Mucosa of descending colon (tissue), 3 donors: ENCODE results near the gene CGNL1. TPM values are rescaled to one million over a fixed set of nuclear protein-coding genes. Genes with fewer than 3 reads are reported as not detected.

ENCODE experiments used
- ATAC-seq: fragments of 200-7000 bp; cut with Tn5 transposase; one replicate; pipeline ENCODE4 v1.9.1; 2020; ENCODE audit warnings: mild to moderate bottlenecking, moderate library complexity
- DNase-seq, 3 donors: peaks; one replicate each; pipeline ENCODE4 v3.0.0-alpha.2; 2020
- H3K36me3 ChIP-seq: fragments of 200-600 bp; one replicate; pipeline ENCODE4 v1.8.0; 2021; ENCODE audit warnings: low read depth, mild to moderate bottlenecking
- H3K4me1 ChIP-seq: fragments of 200-600 bp; one replicate; pipeline ENCODE4 v1.8.0; 2021; ENCODE audit warnings: low read depth, mild to moderate bottlenecking
- H3K4me3 ChIP-seq: fragments of 200-600 bp; one replicate; pipeline ENCODE4 v1.8.0; 2021; ENCODE audit warnings: mild to moderate bottlenecking
- H3K9me3 ChIP-seq: fragments of 200-600 bp; one replicate; pipeline ENCODE4 v1.8.0; 2021; ENCODE audit warnings: mild to moderate bottlenecking
- CTCF ChIP-seq: fragments of 200-600 bp; IDR thresholded peaks from one replicate; pipeline ENCODE4 v1.8.0; 2022; ENCODE audit warnings: antibody characterized with exemption, mild to moderate bottlenecking
- intact Hi-C, 2 donors: fragments of 100-400 bp; cut with DNase I in 1 of 2; cut with micrococcal nuclease in 1 of 2; formaldehyde crosslinking; loops; one replicate each; pipeline versions ENCODE4 v1.11.0 to v1.11.1; 2022; cut with DNase I, micrococcal nuclease
- total RNA-seq, 3 donors: library from RNA; stranded (reverse); fragmentation: NEBNext Ultra II Directional in 2 of 3; extraction: Animal tissue kit (Norgen Biotek cat#: 25700) in 2 of 3; gene quantifications; one replicate each; pipeline versions ENCODE4 v1.2.1 to v1.2.4, GENCODE V29; 2021 to 2023
- donor health status: DM: no; HTN: no; CAD: no; lungs with moderate emphysema.
- donor health status: DM: no; HTN: no; CAD: no.
- donor health status: DM: no; HTN: yes; CAD: no.

CGNL1 gene
- total RNA-seq, 3 donors from 2014 or later, result 3.3 to 4.5 (median 3.9) TPM

GRCh38 chr15:57457726-57458125 lies 81.4 kb downstream of the CGNL1 start:
- H3K9me3 ChIP-seq, result no peaks in the 10 kb centered on the region
- ATAC-seq, result no peak
- no peak overlapping the region for H3K4me3 ChIP-seq
- no peak for DNase-seq
- no peak for TF ChIP-seq CTCF
- no peaks in the 10 kb centered on the region for H3K36me3 ChIP-seq
- H3K4me1 ChIP-seq, result peaks cover 3% of the 10 kb centered on the region
- intact Hi-C loops, result no loop called here

DNA sequence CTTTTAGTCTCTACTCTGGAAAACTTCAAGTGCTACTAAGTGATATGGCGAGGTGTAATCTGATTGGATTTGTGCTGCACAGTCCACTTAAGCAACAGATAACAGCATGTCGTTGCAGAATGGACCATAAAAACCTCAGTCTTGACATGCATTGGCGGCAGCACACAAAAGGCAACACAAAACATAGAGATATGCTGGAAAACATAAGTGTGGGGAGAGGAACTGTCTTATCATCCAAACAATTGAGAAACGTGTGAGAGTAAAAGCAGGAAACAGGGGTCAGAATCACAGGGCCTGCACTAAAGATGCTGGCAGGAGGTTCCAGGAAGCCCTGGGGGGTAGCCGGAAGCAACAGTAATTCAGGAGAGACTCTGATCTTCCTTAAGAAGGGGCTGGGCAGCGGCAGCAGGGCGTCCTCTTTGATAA lies 82.1 kb downstream of the CGNL1 start:
- ATAC-seq, result no peak
- peaks cover 3% of the 10 kb centered on the region for H3K4me1 ChIP-seq
- intact Hi-C loops, result no loop called here
- no peaks in the 10 kb centered on the region for H3K9me3 ChIP-seq
- H3K4me3 ChIP-seq, result no peak overlapping the region
- DNase-seq, result no peak
- no peak for TF ChIP-seq CTCF
- no peaks in the 10 kb centered on the region for H3K36me3 ChIP-seq

GRCh38 chr15:57460208-57460816 lies 84.0 kb downstream of the CGNL1 start:
- Histone ChIP-seq H3K4me3 (no peak overlapping the region), H3K9me3 (no peaks in the 10 kb centered on the region), H3K36me3 (no peaks in the 10 kb centered on the region), H3K4me1 (peaks cover 3% of the 10 kb centered on the region)
- TF ChIP-seq CTCF, result no peak
- intact Hi-C loops, result no loop called here
- no peak for ATAC-seq
- DNase-seq, result no peak

DNA sequence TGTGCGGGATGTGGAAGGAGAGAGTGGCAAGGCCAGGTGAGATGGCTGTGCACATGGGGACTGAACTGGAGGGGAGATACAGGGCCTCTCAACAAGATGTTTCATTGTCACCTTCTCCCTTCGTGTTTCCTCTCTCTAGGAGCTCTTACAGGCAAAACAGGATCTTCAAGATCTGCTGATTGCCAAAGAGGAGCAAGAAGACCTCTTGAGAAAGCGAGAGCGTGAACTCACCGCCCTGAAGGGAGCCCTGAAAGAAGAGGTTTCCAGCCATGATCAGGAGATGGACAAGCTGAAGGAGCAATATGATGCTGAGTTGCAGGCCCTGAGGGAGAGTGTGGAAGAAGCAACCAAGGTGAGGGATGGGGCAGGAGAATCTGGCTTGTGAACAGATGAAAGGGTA lies 85.2 kb downstream of the CGNL1 start:
- Histone ChIP-seq H3K36me3 (no peaks in the 10 kb centered on the region), H3K4me3 (no peak overlapping the region), H3K4me1 (peaks cover 3% of the 10 kb centered on the region), H3K9me3 (no peaks in the 10 kb centered on the region)
- ATAC-seq (no peak), DNase-seq (no peak)
- TF ChIP-seq CTCF, result no peak
- intact Hi-C loops, result no loop called here

DNA sequence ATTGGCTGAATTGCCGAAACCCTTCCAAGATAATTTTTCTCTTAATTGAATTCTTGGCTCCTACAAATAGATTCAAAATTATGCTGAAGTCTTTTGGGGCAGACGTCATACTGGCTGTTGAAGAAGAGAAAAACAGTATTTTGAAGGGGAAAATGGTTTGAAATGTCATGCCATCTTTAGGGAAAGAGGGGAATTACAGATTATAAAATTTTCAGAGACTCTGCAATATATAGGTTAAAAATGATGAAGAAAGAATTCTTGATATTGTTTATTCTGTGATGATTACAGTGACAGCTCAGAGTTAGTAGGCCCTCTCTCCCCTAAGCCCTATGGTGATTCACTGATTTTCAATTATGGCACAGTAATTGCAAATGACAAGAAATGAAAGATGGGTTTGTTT lies 86.1 kb downstream of the CGNL1 start:
- TF ChIP-seq CTCF, result no peak
- ATAC-seq (no peak), DNase-seq (no peak)
- intact Hi-C loops, result no loop called here
- Histone ChIP-seq H3K36me3 (no peaks in the 10 kb centered on the region), H3K9me3 (no peaks in the 10 kb centered on the region), H3K4me1 (peaks cover 3% of the 10 kb centered on the region), H3K4me3 (no peak overlapping the region)

DNA sequence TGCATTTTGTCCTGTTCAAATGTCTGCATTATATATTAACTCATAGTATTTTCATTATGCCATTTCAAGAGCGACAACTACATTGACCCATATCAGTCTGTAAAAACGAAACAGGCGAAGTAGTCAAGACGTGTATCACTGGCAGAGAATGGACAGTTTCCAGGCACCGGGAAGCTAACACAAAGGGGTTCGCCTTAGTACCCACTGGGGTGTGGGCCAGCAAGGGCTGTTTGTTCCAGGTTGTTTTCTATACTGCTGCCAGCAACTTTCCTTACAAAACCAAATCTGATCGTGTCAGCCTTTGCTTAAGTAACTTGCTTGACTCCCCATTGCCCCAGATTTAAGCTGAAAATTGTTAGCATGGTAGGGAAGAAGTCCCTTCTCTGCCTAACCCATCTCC lies 87.1 kb downstream of the CGNL1 start:
- intact Hi-C loops, result no loop called here
- TF ChIP-seq CTCF, result no peak

More for the DNA sequence above, 87.1 kb downstream of the CGNL1 start:
- no peaks in the 10 kb centered on the region for H3K9me3 ChIP-seq
- no peak for ATAC-seq
- H3K4me3 ChIP-seq, result no peak overlapping the region
- peaks cover 3% of the 10 kb centered on the region for H3K4me1 ChIP-seq
- no peak for DNase-seq
- H3K36me3 ChIP-seq, result no peaks in the 10 kb centered on the region
